Measurements from ENCODE around the gene LKAAEAR1.

The LKAAEAR1 gene

DNA sequence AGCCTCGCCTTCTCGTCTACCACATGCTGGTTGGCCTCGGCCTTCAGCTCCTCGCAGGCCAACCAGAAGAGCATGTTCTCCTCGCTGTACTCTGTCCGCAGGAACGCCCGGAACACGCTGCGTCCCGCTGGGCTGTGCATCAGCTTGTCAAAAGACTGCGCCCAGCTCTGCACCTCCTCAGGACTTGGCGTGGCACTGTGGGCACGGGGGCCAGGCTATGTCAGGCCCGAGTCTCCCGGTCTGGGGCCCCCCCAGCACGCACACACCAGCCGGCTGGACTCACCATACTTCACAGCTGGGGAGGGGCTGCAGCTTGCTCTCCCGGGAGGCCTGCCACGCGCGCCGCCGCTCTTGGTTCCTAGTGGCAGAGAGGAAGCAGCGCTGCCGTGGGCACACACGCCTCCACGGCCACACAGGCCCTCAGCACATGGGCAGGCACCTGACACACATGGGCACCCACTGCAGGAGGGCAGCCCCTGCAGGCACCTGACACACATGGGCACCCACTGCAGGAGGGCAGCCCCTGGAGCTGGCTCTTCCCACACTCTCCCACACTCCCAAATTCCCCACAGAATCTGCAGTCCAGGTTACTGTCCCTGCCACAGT lies 9.9 kb downstream of the LKAAEAR1 start:
- TF ChIP-seq CREB1 (IDR thresholded peaks at IDR 0.05; ENCODE audit: low read depth) (no peak), CEBPB (IDR thresholded peaks at IDR 0.05) (no peak), EGR1 (IDR thresholded peaks at IDR 0.05) (no peak), NFIC (IDR thresholded peaks at IDR 0.05) (no peak), ZBTB7A (IDR thresholded peaks at IDR 0.05; ENCODE audit: low read depth) (no peak)
- TF ChIP-seq, protein P1, sequence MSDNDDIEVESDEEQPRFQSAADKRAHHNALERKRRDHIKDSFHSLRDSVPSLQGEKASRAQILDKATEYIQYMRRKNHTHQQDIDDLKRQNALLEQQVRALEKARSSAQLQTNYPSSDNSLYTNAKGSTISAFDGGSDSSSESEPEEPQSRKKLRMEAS (IDR thresholded peaks at IDR 0.05): no peak
- TF ChIP-seq, protein P2, sequence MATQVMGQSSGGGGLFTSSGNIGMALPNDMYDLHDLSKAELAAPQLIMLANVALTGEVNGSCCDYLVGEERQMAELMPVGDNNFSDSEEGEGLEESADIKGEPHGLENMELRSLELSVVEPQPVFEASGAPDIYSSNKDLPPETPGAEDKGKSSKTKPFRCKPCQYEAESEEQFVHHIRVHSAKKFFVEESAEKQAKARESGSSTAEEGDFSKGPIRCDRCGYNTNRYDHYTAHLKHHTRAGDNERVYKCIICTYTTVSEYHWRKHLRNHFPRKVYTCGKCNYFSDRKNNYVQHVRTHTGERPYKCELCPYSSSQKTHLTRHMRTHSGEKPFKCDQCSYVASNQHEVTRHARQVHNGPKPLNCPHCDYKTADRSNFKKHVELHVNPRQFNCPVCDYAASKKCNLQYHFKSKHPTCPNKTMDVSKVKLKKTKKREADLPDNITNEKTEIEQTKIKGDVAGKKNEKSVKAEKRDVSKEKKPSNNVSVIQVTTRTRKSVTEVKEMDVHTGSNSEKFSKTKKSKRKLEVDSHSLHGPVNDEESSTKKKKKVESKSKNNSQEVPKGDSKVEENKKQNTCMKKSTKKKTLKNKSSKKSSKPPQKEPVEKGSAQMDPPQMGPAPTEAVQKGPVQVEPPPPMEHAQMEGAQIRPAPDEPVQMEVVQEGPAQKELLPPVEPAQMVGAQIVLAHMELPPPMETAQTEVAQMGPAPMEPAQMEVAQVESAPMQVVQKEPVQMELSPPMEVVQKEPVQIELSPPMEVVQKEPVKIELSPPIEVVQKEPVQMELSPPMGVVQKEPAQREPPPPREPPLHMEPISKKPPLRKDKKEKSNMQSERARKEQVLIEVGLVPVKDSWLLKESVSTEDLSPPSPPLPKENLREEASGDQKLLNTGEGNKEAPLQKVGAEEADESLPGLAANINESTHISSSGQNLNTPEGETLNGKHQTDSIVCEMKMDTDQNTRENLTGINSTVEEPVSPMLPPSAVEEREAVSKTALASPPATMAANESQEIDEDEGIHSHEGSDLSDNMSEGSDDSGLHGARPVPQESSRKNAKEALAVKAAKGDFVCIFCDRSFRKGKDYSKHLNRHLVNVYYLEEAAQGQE (IDR thresholded peaks at IDR 0.05; ENCODE audit: low read depth): no peak
- TF ChIP-seq, protein P3, sequence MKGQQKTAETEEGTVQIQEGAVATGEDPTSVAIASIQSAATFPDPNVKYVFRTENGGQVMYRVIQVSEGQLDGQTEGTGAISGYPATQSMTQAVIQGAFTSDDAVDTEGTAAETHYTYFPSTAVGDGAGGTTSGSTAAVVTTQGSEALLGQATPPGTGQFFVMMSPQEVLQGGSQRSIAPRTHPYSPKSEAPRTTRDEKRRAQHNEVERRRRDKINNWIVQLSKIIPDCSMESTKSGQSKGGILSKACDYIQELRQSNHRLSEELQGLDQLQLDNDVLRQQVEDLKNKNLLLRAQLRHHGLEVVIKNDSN (IDR thresholded peaks at IDR 0.05): no peak

DNA sequence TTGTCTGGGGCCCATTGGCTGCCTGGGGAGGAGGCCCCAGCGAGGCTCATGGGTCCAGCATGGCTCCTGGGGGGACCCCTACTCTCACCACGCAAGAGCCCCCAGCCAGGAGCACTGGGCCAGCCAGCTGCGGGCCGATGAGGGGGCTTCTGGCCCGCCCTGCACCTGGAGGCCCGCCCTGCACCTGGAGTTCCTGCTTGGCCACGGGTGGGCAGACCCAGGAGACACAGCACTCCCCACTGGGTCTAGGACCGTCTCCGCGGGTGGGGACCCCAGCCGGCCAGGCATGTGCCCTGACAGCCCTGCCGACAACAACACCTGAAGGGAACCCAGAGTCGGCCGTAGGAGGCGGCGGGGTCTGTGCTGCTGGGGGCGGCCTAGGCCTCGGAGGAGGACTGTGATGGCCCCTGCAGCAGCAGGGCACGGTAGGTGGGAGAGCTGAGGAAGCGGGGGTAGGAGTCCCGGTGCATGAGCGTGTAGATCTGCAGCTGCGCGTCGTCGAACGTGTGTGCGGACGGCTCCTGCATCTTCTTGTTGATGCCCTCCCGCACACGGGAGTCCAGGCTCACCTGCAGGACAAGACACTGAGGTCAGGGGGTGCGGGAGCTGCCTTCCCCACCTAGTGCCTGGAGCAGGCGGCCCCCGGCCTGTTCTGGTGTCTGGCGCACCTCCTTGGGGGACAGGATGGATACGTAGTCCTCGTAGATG lies 10.6 kb downstream of the LKAAEAR1 start:
- TF ChIP-seq, protein P1 (IDR thresholded peaks at IDR 0.05): no peak

DNA sequence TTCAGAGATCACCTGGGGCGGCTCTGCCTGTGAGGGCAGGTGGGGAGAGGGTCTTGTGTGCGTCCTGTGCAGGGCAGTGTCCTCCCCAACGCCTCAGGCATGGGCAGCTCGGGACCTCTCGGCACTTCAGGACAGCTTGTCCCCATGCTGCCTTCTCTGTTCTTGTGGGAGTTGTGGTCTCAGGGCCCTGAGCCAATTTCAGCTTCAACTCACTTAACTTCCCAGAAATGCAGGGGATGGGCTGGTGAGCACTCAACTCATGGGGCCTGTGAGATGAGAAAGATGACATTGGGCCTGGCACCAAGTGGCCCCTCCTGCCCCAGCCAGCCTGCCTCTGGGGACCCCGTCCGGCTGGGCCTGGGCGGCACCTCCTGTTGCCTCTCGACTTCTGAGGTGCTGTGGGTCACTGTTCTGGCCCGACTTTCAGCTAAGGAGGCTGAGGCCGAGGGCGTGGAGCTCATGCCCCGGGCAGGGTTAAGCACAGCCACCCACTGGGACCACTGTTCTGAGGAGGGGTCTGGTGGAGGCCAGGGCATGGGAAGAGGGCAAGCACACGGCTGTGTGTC lies 11.6 kb downstream of the LKAAEAR1 start:
- TF ChIP-seq, protein P2 (IDR thresholded peaks at IDR 0.05; ENCODE audit: low read depth): no peak
- no peak for TF ChIP-seq TCF12 (IDR thresholded peaks at IDR 0.05; ENCODE audit: low read depth)
- no peak for TF ChIP-seq EGR1 (IDR thresholded peaks at IDR 0.05)
- TF ChIP-seq CEBPB (IDR thresholded peaks at IDR 0.05): no peak
- no peak for TF ChIP-seq EP300 (IDR thresholded peaks at IDR 0.05; ENCODE audit: borderline replicate concordance)
- no peak for TF ChIP-seq TAF1 (IDR thresholded peaks at IDR 0.05; ENCODE audit: low read depth)
- TF ChIP-seq, protein P1 (IDR thresholded peaks at IDR 0.05): no peak
- TF ChIP-seq YY1 (IDR thresholded peaks at IDR 0.05; ENCODE audit: low read depth): no peak
- no peak for TF ChIP-seq NFIC (IDR thresholded peaks at IDR 0.05)
- TF ChIP-seq RAD21 (IDR thresholded peaks at IDR 0.05; ENCODE audit: low read depth): no peak
- TF ChIP-seq TEAD4 (IDR thresholded peaks at IDR 0.05): no peak
- TF ChIP-seq FOXM1 (IDR thresholded peaks at IDR 0.05; ENCODE audit: borderline replicate concordance, low read depth): no peak
- no peak for TF ChIP-seq CREB1 (IDR thresholded peaks at IDR 0.05; ENCODE audit: low read depth)
- TF ChIP-seq ZBTB7A (IDR thresholded peaks at IDR 0.05; ENCODE audit: low read depth): no peak
- TF ChIP-seq, protein P3 (IDR thresholded peaks at IDR 0.05): no peak

DNA sequence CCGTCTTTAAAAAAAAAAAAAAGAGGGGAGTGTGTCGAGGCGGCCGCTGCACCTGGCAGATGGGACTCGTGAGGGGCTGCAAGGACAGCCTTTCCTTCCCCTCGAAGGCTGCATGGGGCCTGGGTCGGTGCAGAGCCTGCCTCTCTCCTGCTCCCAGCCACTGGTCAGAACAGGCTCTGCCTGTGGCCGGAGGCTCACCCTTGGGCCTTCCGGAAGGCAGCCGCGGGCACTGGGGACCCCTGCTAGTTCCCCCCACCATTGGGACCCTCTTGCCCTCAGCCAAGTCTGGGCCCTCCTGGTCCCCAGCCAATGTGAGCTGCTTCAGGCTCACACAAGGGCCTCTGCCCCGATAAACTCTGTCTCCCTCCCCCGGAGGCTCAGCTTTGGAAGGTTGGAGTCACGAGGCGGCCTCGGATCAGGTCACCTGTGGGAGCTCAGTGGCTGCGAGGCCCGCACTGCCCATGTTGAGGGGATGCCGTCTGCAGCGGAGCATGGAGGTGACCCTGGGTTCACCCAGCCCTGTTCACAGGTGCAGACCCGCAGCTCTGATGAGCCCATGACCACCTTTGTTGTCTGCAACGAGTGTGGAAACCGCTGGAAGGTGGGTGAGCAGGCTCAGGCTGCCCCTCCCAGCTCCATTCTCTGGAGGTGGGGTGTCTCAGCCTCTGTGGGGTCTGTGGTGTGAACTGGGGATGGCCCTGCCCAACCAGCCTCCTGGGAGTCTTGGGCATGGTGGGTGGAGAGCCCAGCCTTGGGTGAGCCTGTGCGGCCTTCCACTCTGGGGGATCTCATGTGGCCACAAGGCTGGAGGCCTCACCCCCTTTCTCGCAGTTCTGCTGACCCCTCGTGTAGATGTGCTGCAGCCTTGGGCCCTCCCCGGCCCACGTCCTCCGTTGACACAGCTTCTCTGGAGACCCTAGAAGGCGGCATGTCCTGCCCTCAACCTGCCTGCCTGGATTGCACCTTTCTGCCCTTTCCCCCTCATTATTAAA lies 12.6 kb downstream of the LKAAEAR1 start:
- TF ChIP-seq EGR1 (IDR thresholded peaks at IDR 0.05) (no peak), TEAD4 (IDR thresholded peaks at IDR 0.05) (no peak), NFIC (IDR thresholded peaks at IDR 0.05) (no peak), CREB1 (IDR thresholded peaks at IDR 0.05; ENCODE audit: low read depth) (no peak), FOXM1 (IDR thresholded peaks at IDR 0.05; ENCODE audit: borderline replicate concordance, low read depth) (no peak), CEBPB (IDR thresholded peaks at IDR 0.05) (no peak), RAD21 (IDR thresholded peaks at IDR 0.05; ENCODE audit: low read depth) (no peak), YY1 (IDR thresholded peaks at IDR 0.05; ENCODE audit: low read depth) (no peak)
- TF ChIP-seq, protein P1 (IDR thresholded peaks at IDR 0.05): no peak
- TF ChIP-seq, protein P3 (IDR thresholded peaks at IDR 0.05): no peak
- TF ChIP-seq, protein P2 (IDR thresholded peaks at IDR 0.05; ENCODE audit: low read depth): no peak
